Measurements from ENCODE around the gene DPYSL5.

DPYSL5 gene

DNA sequence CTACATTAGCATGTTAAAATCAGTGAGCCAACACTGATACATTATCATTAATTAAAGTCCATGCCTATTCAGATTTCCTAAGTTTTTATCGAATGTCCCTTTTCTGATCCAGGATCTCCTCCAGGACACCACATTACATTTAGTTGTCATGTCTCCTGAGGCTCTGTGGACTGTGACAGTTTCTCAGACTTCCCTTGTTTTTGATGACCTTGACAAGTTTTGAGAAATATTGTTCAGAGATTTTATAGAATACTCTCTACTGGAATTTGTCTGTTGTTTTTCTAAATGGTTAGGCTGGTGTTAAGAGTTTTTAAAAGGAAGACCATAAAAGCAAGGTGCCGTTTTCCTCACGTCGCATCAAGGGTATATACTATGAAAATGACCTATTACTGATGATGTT lies 106.2 kb downstream of the DPYSL5 start:
- Histone ChIP-seq H3K36me3 (ENCODE audit: control insufficient read depth, insufficient read depth, low read length, severe bottlenecking) (no peaks in the 10 kb centered on the region), H3K9me3 (ENCODE audit: control insufficient read depth, low read length) (no peaks in the 10 kb centered on the region), H3K4me3 (ENCODE audit: low read length) (no peak overlapping the region), H3K4me1 (ENCODE audit: control insufficient read depth, insufficient read depth, low read length) (no peaks in the 10 kb centered on the region), H3K9ac (ENCODE audit: low read length) (no peak overlapping the region), H3K27me3 (replicated peaks; ENCODE audit: control insufficient read depth, insufficient read depth, low read length) (peaks cover 61% of the 10 kb centered on the region)
- DNase-seq (ENCODE audit: low read depth): no peak

DNA sequence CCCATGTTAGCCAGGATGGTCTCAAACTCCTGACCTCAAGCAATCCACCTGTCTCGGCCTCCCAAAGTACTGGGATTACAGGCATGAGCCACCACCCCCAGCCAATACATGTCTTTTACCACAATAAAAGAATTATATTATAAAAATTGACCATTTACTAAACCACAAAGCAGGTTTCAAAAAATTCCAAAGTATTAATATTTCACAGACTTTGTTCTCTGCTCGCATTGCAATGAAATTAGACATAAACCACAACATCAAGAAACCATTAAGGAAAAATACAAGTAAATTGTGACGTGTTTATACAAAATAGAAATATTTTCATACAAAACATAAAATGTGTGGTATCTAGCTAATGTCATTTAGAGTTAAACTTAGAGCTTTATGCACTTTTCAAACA lies 109.1 kb downstream of the DPYSL5 start:
- Histone ChIP-seq H3K9ac (ENCODE audit: low read length) (no peak overlapping the region), H3K4me1 (ENCODE audit: control insufficient read depth, insufficient read depth, low read length) (no peaks in the 10 kb centered on the region), H3K4me3 (ENCODE audit: low read length) (no peak overlapping the region), H3K36me3 (ENCODE audit: control insufficient read depth, insufficient read depth, low read length, severe bottlenecking) (no peaks in the 10 kb centered on the region), H3K9me3 (ENCODE audit: control insufficient read depth, low read length) (no peaks in the 10 kb centered on the region), H3K27me3 (replicated peaks; ENCODE audit: control insufficient read depth, insufficient read depth, low read length) (peaks cover 67% of the 10 kb centered on the region)
- no peak for DNase-seq (ENCODE audit: low read depth)

DNA sequence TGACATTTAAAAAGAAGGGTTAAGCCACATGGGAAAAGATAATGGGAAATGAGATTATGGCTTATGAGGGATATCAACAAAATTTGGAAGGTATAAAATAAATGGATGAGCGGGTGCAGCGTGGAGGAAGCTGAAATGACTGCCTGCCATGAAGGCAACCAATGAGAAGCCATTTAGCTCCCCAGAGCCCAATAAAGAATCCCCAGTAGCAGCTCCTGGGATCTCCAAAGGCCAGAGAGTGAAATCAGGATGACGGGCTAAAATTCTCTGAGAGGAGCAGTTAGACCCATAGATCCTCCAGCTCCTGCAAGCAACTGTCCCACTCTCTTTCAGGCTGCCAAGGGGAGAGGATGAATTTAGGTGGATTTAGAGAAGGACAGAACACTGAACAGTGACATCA lies 109.6 kb downstream of the DPYSL5 start:
- no peak overlapping the region for H3K4me3 ChIP-seq (ENCODE audit: low read length)
- no peak for DNase-seq (ENCODE audit: low read depth)
- H3K9me3 ChIP-seq (ENCODE audit: control insufficient read depth, low read length): no peaks in the 10 kb centered on the region
- H3K9ac ChIP-seq (ENCODE audit: low read length): no peak overlapping the region
- no peaks in the 10 kb centered on the region for H3K36me3 ChIP-seq (ENCODE audit: control insufficient read depth, insufficient read depth, low read length, severe bottlenecking)
- H3K4me1 ChIP-seq (ENCODE audit: control insufficient read depth, insufficient read depth, low read length): no peaks in the 10 kb centered on the region
- peaks cover 62% of the 10 kb centered on the region for H3K27me3 ChIP-seq (replicated peaks; ENCODE audit: control insufficient read depth, insufficient read depth, low read length)

DNA sequence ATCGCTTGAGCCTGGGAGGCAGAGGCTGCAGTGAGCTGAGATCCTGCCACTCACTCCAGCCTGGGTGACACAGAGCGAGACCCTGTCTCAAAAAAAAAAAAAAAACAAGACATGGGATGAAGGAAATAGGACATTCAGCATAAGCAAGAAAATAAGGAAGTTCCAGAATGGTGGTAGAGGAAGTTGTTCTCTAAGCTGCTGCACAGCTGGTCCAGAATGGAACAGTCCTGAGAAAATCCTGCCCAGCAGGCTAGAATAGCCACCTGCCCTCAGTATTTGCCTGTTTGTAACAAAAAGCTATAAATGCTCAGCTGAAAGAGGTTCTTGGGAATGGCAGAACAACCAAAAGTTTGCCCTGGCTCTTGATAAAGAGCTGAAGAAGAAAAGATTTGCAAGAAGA lies 111.4 kb downstream of the DPYSL5 start:
- DNase-seq (ENCODE audit: low read depth): no peak
- no peaks in the 10 kb centered on the region for H3K9me3 ChIP-seq (ENCODE audit: control insufficient read depth, low read length)
- H3K4me3 ChIP-seq (ENCODE audit: low read length): no peak overlapping the region
- no peak overlapping the region for H3K9ac ChIP-seq (ENCODE audit: low read length)
- H3K27me3 ChIP-seq (replicated peaks; ENCODE audit: control insufficient read depth, insufficient read depth, low read length): peaks cover 51% of the 10 kb centered on the region
- H3K4me1 ChIP-seq (ENCODE audit: control insufficient read depth, insufficient read depth, low read length): peaks cover 3% of the 10 kb centered on the region
- no peaks in the 10 kb centered on the region for H3K36me3 ChIP-seq (ENCODE audit: control insufficient read depth, insufficient read depth, low read length, severe bottlenecking)

DNA sequence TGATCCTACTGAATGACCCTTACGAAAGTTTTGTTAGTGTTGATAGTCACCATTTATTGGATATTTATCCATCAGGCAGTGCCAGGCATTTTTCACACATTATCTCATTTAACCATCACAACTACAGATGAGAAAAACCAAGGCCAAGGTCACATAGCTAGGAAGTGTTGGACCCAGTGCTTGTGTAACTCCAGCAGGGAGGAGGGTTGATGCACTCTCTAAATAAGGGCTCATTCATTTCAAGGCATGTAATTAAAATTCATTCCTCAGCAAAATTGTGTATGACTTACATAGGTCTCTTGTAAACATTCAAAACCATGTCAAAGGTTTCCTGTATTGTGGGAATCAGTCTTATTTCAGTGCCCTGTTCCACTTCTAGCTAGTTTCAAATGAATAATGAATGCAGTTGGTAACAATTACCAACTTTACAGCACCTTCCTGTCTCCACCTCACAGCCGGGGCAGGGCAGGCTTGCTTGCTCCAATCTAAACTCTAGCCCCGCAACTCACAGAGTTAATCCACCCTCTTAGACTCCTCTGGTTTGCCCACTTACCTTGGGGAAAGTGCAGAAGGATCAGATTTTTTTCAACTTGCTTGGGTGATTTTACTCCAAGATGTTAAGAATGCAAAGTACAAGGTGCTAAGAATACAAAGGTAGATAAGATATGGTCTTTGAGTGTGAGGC lies 116.7 kb downstream of the DPYSL5 start:
- DNase-seq (ENCODE audit: low read depth): no peak

DNA sequence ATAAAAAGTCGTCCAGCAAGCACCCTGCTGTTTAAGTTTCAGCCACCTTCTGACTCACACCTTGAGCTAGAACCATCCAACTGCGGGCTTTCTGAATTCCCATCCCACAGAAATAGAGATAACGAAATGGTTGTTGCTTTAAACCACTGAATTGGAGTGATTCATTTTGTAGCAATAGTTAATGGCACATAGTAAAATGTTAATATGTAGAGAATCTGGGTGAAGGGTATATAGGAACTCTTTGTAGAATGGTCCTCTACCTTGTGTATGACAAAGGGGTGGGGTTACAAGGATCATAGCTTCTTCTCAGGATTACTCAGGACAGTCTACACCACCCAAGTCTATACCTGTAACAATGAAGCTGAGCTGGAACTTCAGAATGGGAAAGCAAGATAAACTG lies 120.1 kb downstream of the DPYSL5 start:
- peaks cover 23% of the 10 kb centered on the region for H3K27me3 ChIP-seq (replicated peaks; ENCODE audit: control insufficient read depth, insufficient read depth, low read length)
- H3K9me3 ChIP-seq (ENCODE audit: control insufficient read depth, low read length): no peaks in the 10 kb centered on the region
- no peaks in the 10 kb centered on the region for H3K36me3 ChIP-seq (ENCODE audit: control insufficient read depth, insufficient read depth, low read length, severe bottlenecking)
- DNase-seq (ENCODE audit: low read depth): no peak
- no peak overlapping the region for H3K9ac ChIP-seq (ENCODE audit: low read length)
- H3K4me3 ChIP-seq (ENCODE audit: low read length): no peak overlapping the region
- H3K4me1 ChIP-seq (ENCODE audit: control insufficient read depth, insufficient read depth, low read length): peaks cover 23% of the 10 kb centered on the region

More for the DNA sequence above, 116.7 kb downstream of the DPYSL5 start:
- no peak overlapping the region for H3K9ac ChIP-seq (ENCODE audit: low read length)
- no peak overlapping the region for H3K4me3 ChIP-seq (ENCODE audit: low read length)
- H3K36me3 ChIP-seq (ENCODE audit: control insufficient read depth, insufficient read depth, low read length, severe bottlenecking): no peaks in the 10 kb centered on the region
- H3K4me1 ChIP-seq (ENCODE audit: control insufficient read depth, insufficient read depth, low read length): peaks cover 6% of the 10 kb centered on the region
- H3K9me3 ChIP-seq (ENCODE audit: control insufficient read depth, low read length): no peaks in the 10 kb centered on the region
- H3K27me3 ChIP-seq (replicated peaks; ENCODE audit: control insufficient read depth, insufficient read depth, low read length): peaks cover 41% of the 10 kb centered on the region

DNA sequence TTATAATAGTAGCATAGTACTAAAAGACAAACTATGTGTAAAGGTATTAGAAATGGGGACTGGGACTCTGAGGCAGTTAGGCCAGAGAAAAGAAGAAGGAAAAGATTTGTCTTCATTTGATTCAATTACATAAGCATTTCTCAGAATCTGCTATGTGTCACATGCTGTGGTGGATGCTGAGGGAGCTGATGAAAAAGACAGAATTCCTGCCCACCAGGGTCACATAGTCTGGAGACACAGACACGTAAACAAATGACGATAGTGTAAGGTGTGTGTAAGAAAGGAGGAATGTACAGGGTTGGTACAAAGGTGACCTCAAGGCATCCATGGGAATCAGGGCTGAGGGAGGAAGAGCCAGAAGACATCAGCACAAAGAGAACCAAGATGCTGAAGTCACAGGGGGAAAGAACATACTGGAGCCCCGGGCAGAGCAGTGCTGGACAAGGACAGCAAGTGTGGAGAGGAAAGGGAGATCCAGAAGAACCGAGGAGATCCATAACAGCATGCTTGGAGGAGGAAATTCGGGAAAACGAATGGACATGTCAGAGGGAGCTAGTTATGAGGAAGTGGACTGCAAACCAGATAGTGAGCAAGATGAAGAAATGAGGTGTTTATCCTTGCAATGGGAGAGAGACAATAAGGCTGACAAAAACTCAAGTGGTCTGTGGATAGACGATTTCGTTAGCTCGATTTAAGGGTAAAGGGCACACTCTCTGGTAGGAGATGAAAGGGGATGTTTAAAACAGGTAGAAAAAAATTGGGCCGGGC lies 121.3 kb downstream of the DPYSL5 start:
- Histone ChIP-seq H3K4me1 (ENCODE audit: control insufficient read depth, insufficient read depth, low read length) (peaks cover 21% of the 10 kb centered on the region), H3K4me3 (ENCODE audit: low read length) (no peak overlapping the region), H3K36me3 (ENCODE audit: control insufficient read depth, insufficient read depth, low read length, severe bottlenecking) (no peaks in the 10 kb centered on the region), H3K9me3 (ENCODE audit: control insufficient read depth, low read length) (no peaks in the 10 kb centered on the region), H3K27me3 (replicated peaks; ENCODE audit: control insufficient read depth, insufficient read depth, low read length) (peaks cover 23% of the 10 kb centered on the region), H3K9ac (ENCODE audit: low read length) (no peak overlapping the region)
- no peak for DNase-seq (ENCODE audit: low read depth)

DNA sequence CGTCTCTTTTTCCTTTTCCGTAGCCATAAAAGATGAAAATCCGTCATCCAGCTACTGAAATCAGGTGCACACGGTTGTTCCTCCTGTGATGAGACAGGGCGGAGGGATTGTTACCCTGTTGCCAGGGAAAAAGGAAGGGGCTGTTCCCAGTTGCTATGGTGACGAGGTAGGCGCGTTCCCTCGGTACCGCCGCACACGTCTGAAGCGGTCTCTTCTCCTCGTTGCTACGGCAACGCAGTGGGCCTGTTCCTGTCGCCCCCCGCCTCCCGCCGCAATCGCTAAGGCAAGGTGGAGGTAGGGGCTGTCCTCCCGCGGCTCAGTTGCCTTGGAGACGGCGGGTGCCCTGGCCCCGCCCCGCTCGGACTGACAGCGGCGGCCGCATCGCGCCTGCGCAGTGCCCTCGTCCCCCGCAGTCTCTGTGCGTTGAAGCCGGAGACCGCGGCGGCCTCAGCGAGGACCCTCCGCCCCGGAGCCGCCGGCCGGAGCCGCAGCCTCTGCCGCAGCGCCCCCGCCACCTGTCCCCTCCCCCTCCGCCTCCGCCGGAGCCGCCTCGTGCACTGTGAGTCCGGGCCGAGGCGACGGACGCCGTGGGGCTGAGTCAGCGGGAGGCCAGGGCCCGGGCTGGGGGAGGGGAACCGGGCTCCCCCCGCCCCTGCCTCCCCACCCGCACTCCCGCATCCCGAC lies 122.5 kb downstream of the DPYSL5 start, which contains the start of gene MAPRE3:
MAPRE3 (plus strand) TSS at position 394 of the 684 bp plus-strand sequence. CDS start 51,582 bp downstream, outside the sequence.
- Histone ChIP-seq H3K9ac (ENCODE audit: low read length) (peak within 1 kb of the TSS; percentile 85), H3K27me3 (replicated peaks; ENCODE audit: control insufficient read depth, insufficient read depth, low read length) (peaks cover 23% of the 10 kb centered on the region), H3K4me1 (ENCODE audit: control insufficient read depth, insufficient read depth, low read length) (peaks cover 17% of the 10 kb centered on the region), H3K4me3 (ENCODE audit: low read length) (peak within 1 kb of the TSS; percentile 82), H3K36me3 (ENCODE audit: control insufficient read depth, insufficient read depth, low read length, severe bottlenecking) (no peaks in the 10 kb centered on the region), H3K9me3 (ENCODE audit: control insufficient read depth, low read length) (no peaks in the 10 kb centered on the region)
- DNase-seq (ENCODE audit: low read depth): peak; percentile 91

DNA sequence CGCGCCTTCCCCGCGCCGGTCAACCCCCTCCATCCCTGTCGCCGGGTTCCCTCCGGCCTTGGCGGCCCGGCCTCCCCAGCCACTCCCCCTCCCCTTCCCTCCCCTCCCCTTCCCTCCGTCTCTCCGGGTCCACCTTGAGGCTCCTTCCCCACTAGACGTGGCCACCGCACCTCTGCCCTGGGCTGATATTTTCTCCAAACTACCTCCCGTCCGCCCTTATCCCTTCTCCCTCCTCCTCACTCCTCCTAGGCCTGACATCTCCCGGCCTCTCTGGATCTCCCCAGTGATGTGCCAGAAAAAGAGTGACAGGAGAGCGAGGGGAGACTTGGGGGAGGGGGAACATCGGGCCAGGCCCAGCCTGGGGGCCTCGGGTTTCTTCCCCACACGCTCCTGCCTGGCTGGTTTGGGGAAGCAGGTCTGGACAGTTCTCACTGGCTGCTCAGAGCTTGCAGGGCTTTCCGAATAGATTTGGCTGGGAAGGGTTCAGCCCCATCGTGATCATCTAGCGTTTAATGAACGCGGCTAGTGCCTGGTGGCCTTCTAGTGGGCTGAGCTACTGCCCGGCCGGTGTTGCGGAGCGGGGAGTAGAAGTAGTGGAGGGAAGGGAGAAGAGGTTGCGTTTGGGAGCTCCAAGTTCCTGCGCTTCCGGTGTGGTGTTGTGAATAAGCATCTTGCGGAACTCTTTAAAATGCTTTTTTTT lies 123.1 kb downstream of the DPYSL5 start:
- peak overlapping the region; percentile 82 for H3K4me3 ChIP-seq (ENCODE audit: low read length)
- peaks cover 23% of the 10 kb centered on the region for H3K27me3 ChIP-seq (replicated peaks; ENCODE audit: control insufficient read depth, insufficient read depth, low read length)
- no peaks in the 10 kb centered on the region for H3K36me3 ChIP-seq (ENCODE audit: control insufficient read depth, insufficient read depth, low read length, severe bottlenecking)
- H3K9me3 ChIP-seq (ENCODE audit: control insufficient read depth, low read length): no peaks in the 10 kb centered on the region
- H3K4me1 ChIP-seq (ENCODE audit: control insufficient read depth, insufficient read depth, low read length): peaks cover 21% of the 10 kb centered on the region
- peak; percentile 45 for DNase-seq (ENCODE audit: low read depth)
- peak overlapping the region; percentile 85 for H3K9ac ChIP-seq (ENCODE audit: low read length)

DNA sequence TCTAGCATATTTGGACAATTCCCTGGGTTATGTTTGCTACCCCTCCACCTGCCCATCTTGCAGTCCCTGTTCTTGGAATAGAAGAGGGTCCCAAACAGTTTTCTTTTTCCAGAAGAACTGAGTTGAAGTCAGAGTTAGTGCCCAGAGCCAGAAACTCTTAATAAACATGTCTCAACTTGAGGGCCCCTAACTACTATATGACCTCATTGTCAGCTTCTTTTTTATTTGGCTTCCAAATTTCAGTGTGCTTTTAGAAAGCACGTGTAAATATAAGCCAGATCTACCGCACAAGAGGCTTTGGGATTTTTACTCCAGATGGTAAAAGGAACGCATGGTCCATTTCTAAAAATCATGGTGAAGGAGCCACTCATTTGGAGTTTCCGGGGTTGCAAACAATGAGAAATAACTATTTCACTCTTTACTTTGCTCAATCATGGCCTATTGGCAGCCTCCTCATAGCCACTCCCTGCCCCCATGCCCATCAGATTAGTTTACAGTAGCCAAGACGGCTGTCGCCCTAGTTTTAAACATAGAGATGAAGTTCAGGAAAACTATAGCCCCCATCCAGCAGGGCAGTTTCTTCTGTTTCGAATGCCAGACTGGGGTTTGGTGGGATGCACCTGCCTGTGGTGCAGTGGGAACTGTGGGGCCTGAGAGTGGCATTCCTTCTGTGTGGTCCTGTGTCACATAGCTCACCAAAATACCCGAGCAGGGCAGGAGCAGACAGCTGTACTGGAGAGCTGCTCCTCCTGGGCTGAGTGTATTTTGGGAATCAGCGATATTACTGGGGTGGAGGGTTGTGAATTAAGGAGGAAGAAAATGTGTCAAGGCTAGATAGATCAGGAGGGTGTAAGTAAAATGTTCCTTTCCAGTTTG lies 124.2 kb downstream of the DPYSL5 start:
- H3K9ac ChIP-seq (ENCODE audit: low read length): peak overlapping the region; percentile 85
- H3K36me3 ChIP-seq (ENCODE audit: control insufficient read depth, insufficient read depth, low read length, severe bottlenecking): no peaks in the 10 kb centered on the region
- H3K4me3 ChIP-seq (ENCODE audit: low read length): peak overlapping the region; percentile 82
- DNase-seq (ENCODE audit: low read depth): no peak
- peaks cover 17% of the 10 kb centered on the region for H3K27me3 ChIP-seq (replicated peaks; ENCODE audit: control insufficient read depth, insufficient read depth, low read length)
- no peaks in the 10 kb centered on the region for H3K9me3 ChIP-seq (ENCODE audit: control insufficient read depth, low read length)
- peaks cover 31% of the 10 kb centered on the region for H3K4me1 ChIP-seq (ENCODE audit: control insufficient read depth, insufficient read depth, low read length)

All from adipocyte (in vitro differentiated cells).